Aortic smooth muscle cell (primary cell): ENCODE measurements around the gene KRT20. TPM values are rescaled to one million over a fixed set of nuclear protein-coding genes. Genes with fewer than 3 reads are reported as not detected.

Source experiments
- total RNA-seq: library from RNA; depleted of rRNA; stranded (reverse); fragments of >200 nt; gene quantifications from 2 replicates; pipeline ENCODE4 v1.2.3, GENCODE V29; 2014

KRT20 gene, protein sequence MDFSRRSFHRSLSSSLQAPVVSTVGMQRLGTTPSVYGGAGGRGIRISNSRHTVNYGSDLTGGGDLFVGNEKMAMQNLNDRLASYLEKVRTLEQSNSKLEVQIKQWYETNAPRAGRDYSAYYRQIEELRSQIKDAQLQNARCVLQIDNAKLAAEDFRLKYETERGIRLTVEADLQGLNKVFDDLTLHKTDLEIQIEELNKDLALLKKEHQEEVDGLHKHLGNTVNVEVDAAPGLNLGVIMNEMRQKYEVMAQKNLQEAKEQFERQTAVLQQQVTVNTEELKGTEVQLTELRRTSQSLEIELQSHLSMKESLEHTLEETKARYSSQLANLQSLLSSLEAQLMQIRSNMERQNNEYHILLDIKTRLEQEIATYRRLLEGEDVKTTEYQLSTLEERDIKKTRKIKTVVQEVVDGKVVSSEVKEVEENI
- not detected in 2 replicates for total RNA-seq

DNA sequence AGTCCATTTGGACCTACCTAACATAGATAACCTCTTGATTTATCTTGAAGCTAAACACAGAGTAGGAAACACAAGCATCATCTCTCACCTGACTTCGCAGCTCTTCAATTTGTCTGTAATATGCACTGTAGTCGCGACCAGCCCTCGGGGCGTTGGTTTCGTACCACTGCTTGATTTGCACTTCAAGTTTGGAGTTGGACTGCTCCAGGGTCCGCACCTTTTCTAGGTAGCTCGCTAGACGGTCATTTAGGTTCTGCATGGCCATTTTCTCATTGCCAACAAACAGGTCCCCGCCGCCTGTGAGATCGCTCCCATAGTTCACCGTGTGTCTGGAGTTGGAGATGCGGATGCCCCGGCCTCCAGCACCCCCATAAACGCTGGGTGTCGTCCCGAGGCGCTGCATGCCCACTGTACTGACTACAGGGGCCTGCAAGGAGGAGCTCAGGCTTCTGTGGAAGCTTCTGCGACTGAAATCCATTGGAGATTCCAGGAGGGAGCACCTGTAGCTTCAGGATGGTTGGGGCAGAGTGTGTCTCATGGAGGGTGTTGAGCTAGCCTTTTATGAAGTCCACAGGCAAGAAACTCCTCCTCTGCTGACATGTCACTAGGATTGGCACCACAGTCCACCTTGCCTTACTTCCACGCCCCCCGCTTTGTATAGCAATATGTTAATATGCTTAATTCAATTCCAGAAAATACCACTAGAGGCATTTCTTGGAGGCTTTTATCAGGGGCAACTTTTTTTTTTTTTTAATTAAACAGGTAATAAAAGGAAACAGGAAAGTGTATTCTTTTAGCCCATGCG, at the start of gene KRT20:
KRT20 (minus strand) TSS at position 535 of the 805 bp plus-strand sequence; CDS start at position 478, 57 bp downstream.

DNA sequence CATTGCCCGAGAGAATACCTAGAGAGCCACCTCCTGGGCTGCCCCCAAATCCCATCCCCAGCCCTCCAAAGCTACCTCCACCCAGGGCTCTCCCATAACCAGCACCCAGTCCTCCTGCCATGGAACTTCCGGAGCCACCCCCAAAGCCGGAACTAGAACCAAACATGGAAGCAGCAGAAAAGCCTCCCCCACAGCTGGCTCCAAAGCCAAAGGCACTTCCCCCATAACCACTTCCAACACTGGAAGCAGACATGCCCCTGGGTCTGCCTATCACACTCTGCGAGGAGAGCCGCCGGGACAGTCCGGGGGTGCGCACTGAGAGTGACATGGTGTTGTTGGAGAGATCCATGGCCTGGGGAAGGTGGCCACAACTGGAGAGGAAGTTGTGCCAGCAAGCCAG, 18.2 kb downstream of the KRT20 start, which contains the start of gene KRT12:
KRT12 (minus strand) TSS at position 386 of the 400 bp plus-strand sequence; CDS start at position 349, 37 bp downstream.

Other genes starting within 250 kb of the KRT20 start
- gene SMARCE1, start 237.4 kb downstream of the KRT20 start, total RNA-seq: 92.3 and 94.1 TPM in 2 replicates
- not detected in 2 replicates for gene KRT222, start 220.1 kb downstream of the KRT20 start, total RNA-seq
- gene KRT24, start 181.5 kb downstream of the KRT20 start, total RNA-seq: not detected in 2 replicates
- gene KRT25, start 129.9 kb downstream of the KRT20 start, total RNA-seq: not detected in 2 replicates
- not detected in 2 replicates for gene KRT26, start 113.0 kb downstream of the KRT20 start, total RNA-seq
- not detected in 2 replicates for gene KRT27, start 102.7 kb downstream of the KRT20 start, total RNA-seq
- not detected in 2 replicates for gene KRT28, start 85.3 kb downstream of the KRT20 start, total RNA-seq
- 3.0 and 3.8 TPM in 2 replicates for gene KRT10, start 62.6 kb downstream of the KRT20 start, total RNA-seq
- not detected in 2 replicates for gene KRT12, start 18.0 kb downstream of the KRT20 start, total RNA-seq
- not detected in 2 replicates for gene KRT23, start 52.4 kb upstream of the KRT20 start, total RNA-seq
- gene KRT39, start 81.7 kb upstream of the KRT20 start, total RNA-seq: not detected in 2 replicates
- gene KRT40, start 99.1 kb upstream of the KRT20 start, total RNA-seq: not detected in 2 replicates
- not detected in 2 replicates for gene KRTAP3-3, start 108.9 kb upstream of the KRT20 start, total RNA-seq
- gene KRTAP3-2, start 114.7 kb upstream of the KRT20 start, total RNA-seq: not detected in 2 replicates
- gene KRTAP3-1, start 123.9 kb upstream of the KRT20 start, total RNA-seq: not detected in 2 replicates
- not detected in 2 replicates for gene KRTAP1-5, start 142.0 kb upstream of the KRT20 start, total RNA-seq
- not detected in 2 replicates for gene KRTAP1-4, start 145.0 kb upstream of the KRT20 start, total RNA-seq
- gene KRTAP1-3, start 149.6 kb upstream of the KRT20 start, total RNA-seq: not detected in 2 replicates
- gene KRTAP1-1, start 156.2 kb upstream of the KRT20 start, total RNA-seq: not detected in 2 replicates
- not detected in 2 replicates for gene KRTAP2-1, start 162.1 kb upstream of the KRT20 start, total RNA-seq
- gene KRTAP2-2, start 170.0 kb upstream of the KRT20 start, total RNA-seq: not detected in 2 replicates
- not detected in 2 replicates for gene KRTAP2-3, start 174.9 kb upstream of the KRT20 start, total RNA-seq
- not detected in 2 replicates for gene KRTAP2-4, start 180.6 kb upstream of the KRT20 start, total RNA-seq
- not detected in 2 replicates for gene KRTAP4-7, start 198.9 kb upstream of the KRT20 start, total RNA-seq
- not detected in 2 replicates for gene KRTAP4-8, start 212.9 kb upstream of the KRT20 start, total RNA-seq
- not detected in 2 replicates for gene KRTAP4-16, start 217.0 kb upstream of the KRT20 start, total RNA-seq
- gene KRTAP4-9, start 220.1 kb upstream of the KRT20 start, total RNA-seq: not detected in 2 replicates
- gene KRTAP4-11, start 233.1 kb upstream of the KRT20 start, total RNA-seq: not detected in 2 replicates
- gene KRTAP4-12, start 238.9 kb upstream of the KRT20 start, total RNA-seq: not detected in 2 replicates